ENCODE data around the gene GAB2.
"Not testable (repeated sequence)": the region's sequence is repeated elsewhere in the genome, so short reads cannot be mapped to it uniquely, and the experiment has no call there.

The GAB2 gene

DNA sequence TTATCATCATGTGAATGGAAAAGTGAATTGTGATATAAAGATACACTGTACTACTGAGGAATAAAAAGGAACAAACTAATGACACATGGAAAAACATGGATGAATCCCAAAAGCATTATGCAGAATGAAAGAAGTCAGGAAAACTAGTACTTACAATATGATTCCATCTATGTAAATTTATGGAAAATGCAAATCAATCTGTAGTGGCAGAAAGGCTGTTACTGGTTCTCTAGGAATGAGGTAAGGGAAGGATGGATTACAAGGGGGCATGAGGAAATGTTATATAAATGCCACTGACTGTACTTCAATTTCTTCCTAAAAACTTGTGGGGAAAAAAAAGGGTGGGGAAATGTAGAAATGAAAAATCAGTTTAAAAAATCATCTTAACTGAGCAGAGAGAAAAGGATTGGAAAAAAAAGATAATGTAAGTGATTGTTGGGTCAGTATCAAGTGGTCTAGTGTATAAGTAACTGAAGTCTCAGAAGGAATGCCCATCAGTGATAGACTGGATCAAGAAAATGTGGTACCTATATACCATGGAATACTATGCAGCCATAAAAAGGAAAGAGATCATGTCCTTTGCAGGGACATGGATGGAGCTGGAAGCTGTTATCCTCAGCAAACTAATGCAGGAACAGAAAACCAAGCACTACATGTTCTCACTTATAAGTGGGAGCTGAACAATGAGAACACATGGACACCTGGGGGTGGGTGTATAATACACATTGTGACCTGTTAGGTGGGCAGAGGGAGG lies 180.2 kb downstream of the GAB2 start:
- DNase-seq: no peak

DNA sequence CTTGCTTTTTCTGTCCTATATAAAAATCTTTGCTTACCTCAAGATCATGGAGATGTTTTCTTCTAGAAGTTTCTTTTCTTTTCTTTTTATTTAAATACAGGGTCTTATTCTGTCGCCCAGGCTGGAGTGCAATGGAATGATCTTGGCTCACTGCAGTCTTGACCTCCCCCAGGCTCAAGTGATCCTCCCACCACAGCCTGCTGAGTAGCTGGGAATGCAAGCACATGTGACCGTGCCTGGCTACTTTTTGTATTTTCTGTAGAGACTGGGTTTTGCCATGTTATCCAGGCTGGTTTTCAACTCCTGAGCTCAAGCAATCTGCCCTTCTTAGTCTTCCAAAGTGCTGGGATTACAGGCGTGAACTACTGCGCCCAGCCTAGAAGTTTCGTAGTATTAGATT lies 183.6 kb downstream of the GAB2 start:
- DNase-seq: no peak

DNA sequence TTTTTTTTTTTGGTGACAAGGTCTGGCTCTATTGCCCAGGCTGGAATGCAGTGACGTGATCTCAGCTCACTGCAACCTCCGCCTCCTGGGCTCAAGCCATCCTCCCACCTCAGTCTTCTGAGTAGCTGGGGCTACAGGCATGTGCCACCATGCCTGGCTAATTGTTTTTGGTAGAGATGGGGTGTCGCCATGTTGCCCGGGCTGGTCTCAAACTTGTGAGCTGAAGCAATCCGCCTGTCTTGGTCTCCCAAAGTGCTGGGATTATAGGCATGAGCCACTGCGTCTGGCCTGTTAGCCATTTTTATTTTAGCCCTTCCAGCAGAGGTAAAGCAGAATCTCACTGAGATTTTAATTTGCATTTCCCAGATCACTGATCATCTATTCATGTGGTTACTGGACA lies 184.6 kb downstream of the GAB2 start:
- not testable (repeated sequence) for DNase-seq

DNA sequence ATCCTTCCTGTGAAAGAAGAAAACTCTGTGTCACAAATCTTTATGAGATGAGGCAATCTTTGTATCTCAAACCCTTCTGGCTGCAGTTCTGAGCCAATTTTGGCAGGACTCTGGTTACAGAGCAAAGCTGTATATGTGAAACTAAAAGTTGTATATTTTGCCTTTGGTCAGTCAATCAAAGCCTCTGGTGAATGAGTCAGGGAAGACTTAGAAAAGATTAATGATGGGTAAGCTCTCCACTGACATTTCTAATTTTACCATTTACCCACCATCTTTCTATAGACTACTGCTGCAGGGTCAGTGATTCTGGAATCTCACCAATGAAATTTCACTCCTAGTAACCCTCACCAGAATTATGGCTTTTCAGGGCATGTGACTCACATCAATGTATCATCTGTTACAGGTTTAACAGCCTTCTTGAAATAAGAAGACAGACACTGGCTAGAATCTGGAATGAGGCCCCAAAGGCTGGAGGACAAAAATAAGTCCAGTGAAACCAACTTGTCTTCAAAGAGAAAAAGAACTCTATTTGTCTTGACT lies 185.6 kb downstream of the GAB2 start:
- no peak for DNase-seq

DNA sequence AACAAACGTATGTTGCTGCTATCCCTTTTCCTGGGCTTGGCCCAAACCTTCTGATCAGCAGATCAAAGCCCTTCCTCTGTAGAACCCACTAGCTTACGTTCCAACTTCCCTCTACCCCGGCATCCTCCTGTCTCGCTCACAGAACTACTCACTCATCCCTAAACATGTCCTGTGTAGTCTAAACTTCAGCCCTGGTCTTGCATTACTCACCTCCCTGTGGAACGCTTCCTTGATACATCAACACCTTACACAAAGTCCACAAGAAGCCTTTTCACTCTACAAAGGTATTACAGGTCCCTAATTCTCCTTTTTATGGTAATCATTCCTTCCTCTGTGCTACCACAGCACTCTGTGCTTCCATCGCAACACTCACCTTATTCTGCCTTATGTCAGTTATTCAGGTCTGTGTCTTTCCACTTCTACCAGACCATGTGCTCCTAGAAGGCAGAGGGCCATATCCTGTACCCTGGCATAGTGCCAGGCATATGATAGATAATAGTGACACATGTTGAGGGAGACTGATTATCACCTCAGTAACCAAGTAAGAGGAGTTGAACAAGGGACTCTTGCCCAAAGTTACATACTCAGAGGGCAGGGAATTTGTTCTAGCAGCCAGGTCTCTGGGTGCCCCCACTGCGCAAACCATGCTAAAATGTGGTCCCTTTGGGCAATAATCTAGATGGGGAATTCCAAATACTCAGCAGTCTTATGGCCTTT lies 187.3 kb downstream of the GAB2 start:
- DNase-seq: no peak

DNA sequence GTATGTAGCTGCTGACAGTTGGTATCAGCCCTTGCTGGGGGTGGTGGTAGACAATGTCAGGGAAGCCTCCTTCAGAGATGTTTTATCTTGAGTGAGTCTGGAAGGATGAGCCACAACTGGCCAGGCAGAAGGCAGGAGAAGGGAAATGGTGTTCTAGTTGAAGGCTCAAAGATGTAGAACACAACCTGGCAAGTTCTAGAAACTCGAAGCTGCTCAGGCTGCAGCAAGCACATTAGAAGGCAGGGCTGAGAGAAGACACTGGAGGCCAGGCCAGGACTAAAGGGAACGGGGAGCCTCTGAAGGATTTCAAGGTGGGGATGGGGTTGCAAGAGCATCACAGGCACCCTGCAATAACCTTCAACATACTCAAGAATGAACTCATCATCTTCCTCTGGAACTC lies 188.5 kb downstream of the GAB2 start:
- DNase-seq: no peak

DNA sequence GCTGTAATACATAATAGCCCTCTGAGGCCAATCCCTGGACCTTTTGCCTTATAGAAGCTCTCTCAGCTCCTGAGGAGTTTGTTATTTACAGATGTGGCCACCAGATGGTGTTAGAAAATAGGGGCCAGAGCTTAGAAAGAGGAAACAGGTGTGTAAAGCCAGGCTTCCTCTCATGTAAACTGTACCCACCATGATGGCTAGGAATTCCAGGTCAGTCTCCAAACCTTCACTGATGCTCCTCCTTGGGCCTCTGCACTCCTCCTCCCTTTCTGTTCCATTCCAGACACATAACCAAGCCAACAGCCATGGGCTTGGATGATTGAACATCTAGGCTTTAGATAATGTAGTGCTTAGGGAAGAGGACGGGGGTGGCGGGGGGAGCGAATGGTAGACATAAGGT lies 189.2 kb downstream of the GAB2 start:
- no peak for DNase-seq

DNA sequence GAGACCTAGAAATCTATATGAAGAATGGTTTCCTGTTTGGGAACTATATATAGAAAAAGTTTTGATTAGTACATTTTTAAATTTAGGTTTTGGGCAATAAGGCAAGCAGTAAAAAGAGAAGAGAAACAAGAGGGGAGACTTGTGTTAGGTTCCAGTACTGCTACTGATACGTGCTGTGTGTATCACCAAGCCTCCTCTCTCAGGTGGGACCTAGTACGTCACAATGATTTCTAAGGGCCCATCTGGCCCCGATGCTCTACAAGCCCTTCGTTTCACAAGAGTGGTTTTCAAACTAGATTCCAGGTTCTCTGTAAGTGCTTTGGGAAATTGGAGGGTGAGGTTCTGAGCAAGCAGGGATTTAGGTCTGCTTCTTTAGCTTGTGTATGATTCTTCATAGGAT lies 189.7 kb downstream of the GAB2 start:
- DNase-seq: no peak

DNA sequence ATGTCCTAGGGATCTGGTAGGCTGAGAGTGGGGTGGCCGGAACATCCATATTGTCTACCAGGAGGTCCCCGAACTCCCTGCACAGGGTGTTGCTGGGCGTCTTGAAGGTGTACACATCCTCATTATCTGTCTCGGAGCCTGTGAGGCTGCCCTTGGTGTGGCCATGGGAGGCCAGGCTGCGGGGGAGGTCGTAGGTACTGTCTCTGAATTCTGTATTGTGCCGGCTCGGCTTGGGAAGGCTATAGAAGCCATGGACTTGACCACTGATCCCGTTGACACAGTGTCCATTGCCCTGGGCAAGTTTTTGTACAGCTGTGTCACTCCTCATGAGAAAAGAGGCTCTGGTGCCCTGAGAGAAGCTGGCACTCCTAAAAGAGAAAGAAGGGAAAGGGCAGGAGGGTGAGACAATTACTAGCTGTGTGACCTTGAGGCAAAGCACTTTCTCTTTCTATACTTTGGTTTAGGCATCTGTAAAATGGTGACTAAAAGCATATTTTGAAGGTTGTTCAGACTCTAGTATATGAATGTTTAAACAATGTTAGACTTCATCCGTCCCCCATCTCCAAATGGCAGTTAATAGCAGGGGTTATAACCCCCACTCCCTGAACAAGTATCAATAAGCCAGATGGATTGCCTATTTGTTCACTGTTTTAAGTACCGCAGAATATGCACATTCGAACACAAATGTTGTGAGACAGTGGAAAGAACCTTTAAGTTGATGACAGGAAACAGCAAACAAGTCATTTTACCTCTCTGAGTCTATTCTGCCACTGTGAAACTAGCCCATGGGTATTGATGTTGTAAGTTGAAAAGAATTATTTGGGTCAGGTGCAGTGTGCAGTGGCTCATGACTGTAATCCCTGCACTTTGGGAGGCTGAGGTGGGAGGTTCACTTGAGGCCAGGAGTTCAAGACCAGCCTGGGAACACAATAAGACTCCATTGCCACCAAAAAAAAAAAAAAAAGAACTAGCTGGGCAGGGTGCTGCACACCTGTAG lies 190.6 kb downstream of the GAB2 start:
- no peak for DNase-seq

DNA sequence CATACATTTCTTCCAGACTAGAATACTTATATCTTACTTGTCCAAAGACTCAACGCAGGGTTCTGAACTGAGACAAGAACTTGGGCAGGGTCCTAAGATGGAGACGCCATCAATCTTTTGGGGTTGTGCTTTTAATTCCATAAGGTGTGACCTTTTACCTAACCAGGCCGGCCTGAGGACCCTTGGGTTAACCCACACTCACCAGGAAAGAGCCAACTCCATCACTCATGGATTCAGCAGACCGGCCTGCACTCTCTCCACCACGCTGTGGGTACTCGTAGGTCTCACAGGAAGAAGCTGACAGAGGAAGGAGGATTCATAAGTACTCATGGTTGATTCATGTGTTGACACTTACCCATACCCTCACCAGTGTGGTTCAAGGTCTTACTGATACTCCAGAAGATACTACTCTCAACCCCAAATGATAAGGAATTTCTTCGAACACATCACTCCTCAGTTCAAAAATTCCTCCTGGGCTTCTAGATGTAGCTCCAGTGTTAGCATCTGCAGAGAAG lies 192.7 kb downstream of the GAB2 start:
- no peak for DNase-seq

DNA sequence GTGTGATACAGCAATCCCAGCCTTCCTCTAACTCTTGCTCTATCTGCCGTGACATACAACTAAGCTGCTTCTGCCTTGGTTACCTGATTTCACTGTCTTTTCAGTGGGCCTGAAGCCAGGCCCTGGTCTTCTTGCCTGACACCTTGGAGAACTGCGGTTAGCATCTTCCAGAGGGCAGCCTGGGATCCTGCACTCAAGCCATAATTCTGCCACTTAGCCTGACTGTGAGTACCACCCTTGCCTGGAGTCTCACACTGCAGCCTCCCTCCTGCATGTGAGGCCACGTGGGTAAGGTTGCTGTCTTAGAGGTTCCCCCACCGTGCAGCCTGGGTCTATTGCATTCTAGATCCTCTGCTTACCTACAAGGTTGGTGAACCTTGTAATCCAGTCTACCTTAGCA lies 193.1 kb downstream of the GAB2 start:
- no peak for DNase-seq

DNA sequence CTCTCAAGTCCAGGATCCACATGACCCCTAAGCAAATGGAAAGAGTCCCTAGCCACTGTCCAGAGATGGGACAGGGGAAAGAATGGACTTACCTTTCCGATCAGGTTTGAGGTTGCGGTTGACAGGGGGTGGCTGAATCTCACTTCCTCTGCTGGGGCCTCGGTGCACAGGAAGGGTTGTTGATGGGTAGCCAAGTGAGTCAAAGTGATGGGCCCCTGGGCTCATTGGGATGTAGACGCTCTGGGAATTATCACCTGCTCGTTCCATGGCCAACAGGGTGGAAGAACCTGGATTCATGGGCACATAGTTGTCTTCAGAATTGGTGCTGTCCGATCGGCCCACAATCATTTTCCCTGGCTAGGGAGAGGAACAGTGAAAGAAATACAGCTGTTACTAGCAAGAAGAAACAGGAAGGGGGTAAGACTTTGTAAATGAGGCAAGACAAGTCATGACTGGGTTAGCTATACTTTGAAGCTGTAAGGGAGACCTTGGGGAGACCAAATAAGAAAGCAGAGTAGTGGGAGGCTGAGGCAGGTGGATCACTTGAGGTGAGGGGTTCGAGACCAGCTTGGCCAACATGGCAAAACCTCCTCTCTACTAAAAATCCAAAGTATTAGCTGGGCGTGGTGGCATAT lies 194.2 kb downstream of the GAB2 start:
- DNase-seq: no peak

DNA sequence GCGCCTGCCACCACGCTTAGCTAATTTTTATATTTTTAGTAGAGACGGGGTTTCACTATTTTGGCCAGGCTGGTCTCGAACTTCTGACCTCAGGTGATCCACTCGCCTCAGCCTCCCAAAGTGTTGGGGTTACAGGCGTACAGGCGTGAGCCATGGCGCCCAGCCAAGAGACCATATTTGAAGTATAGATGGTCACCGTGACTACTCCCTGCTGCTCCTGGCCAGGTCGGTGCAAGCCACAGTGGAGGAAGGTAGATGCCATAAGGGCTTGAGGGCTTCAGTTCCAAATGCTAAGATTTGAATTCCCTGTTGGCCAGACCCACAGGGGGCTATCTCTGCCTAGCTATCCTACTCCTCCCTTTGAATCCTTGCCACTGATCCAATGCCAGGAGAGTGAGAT lies 194.9 kb downstream of the GAB2 start:
- not testable (repeated sequence) for DNase-seq

DNA sequence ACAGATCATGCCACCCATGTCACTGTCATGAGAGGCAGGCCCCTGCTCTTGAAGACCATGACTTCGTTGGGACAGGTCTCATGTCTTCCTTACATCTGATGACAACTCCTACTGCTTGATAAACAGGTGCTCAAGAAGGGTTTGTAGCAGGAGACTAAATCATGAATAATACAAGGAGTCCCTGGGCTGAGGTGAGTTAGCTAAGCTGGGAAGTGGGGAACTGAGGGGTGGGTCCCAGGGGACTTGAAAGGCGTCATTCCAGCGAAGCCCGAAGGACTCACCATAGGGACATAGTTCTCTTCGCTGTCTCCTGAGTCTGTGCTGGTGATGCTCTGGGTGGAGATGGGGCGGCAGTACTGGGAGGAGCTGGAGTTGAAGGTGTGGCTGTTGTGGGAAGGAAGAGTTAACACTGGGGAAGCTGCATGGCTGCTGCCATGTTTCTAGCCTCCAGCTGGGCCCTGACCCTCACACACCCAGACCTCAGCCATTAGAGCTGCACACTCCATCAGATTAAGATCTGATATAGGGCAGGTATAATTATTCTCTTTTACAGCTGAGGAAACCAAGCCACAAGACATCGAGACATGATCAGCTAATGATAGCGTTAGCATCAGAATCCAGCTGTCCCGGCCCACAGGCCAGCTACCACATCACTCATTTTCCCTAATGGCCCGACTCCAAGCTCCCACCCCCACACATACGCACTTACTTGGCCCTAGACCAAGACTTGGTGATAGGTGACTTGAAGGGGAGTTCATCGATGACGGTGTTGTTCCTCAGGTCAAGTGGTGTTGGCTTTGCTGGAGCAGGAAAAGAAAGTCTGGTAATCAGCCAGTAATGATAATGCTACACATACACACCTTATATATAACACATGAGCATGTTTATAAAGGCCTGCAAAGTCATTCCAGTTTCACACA lies 196.0 kb downstream of the GAB2 start:
- DNase-seq: no peak

DNA sequence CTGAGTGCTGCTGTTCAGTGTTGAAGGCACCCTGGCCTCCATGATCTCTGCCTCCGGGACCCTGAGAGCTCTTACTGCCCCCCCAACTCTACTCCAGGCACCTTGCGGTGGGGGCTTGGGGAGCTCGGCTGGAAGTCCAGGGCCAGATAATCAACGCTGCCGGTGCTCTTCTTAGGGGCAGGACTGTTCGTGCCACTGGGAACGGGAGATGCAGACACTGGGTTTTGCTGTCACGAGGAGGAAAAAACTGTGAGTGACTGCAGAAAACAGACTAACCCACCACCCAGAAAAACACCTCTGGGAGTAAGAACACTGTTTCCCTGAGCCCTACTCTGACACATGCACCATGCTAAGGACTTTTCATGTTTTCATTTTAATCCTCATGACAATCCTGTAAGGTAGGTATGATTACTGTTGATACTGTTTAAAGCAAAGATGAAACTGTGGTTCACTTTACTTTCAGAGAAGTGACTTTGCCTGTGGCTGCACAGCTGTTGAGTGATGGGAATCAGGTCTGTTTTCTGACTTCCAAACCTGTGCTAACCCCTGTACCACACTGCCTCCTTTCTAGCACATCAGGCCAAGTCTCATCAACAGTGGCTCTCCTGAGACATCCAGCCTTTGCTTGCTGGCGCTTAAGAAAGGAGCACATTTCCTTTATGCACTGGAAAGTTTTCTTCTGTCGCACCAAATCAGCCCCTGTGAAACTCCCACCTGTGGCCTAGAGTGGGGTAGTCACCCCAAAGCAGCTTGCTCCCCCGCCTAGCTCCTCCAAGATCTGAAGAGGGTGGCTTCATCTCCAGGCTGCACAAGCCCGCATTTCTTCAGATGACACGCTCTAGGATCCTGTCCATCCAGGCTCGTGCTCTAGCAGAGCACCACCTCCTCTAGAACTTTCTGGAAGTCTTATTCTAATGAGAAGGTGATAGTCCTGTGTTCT lies 197.1 kb downstream of the GAB2 start:
- DNase-seq: no peak

DNA sequence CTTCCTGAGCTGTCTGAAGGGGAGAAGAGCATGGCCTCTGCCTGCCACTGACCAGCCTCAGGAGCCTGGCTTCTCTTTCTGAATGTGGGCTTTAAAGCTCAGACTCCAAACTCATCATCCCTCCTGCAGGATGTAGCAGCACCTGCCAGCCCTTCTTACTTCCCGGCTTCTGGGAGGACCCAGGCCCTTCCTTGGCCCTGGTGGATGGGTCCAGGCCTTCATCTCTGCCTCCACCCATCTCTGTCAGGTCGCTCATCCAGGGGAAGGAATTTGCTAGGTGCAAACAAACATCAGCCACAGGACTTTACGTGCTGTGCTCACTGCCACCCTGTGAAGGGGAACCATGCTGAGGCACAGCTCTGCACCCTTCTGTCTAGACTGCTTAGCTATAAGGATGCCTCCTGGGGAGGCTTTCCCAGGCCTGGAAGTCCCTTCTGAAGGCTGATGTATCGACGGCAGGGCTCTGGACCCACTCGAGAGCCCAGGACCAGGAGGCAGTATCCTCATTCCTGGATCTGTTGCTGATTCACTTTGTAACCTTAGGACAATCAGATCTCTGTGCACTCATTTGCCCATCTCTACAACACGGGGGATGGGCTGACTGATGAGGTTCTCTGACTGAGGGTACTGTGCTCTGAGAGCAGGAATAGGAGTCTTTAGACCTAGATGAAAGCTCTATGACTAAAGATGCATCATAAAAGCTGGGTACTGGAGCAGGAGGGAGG lies 198.0 kb downstream of the GAB2 start:
- no peak for DNase-seq

DNA sequence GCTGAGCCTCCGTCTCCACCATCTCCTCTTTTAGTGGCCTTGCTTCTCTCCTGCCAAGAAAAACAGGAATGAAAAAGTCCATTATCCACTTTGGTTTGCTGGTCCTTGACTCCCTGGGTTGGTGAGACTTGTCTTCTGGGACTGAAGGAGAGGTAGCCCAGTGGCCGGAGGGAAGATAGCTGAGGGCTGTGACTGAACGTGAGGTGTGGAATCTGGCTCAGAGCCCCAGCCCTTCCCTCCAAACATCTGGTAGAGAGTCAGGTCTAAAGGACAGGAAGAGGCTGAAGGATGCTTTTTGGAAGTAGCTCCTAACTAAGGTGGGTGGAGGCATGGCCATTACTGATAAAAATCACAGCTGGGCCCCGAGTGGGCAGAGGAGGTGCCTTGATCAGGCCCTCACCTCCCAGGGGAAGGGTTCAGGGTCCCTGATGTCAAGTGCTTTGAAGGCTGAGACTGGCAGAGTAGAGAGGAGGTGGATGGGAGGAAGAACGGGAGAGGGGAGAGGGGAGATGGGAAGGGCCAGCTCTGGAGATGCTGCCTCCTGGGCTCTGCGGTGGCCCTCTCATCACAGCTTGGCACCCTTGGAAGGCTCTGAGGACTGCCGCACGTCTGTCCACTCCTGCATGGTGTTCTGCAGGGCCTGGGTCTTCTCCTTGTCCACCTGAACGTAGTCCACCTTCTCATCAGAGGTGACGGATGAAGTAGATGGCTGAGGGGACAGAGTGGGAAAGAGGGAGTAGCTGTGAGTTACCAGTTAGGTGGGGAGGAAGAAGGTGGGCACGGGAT lies 198.7 kb downstream of the GAB2 start:
- no peak for DNase-seq

Data from activated naive CD4-positive, alpha-beta T cell treated with anti-CD3 and anti-CD28 coated beads, Interleukin-2, amount 50 U/mL, for 16 hours (primary cell).